ENCODE measurements around the gene CDKN1B. TPM values are rescaled to one million over a fixed set of nuclear protein-coding genes. Genes with fewer than 3 reads are reported as not detected.

The CDKN1B gene
- total RNA-seq, 1 experiment from 2014 or later = 27.7 TPM

DNA sequence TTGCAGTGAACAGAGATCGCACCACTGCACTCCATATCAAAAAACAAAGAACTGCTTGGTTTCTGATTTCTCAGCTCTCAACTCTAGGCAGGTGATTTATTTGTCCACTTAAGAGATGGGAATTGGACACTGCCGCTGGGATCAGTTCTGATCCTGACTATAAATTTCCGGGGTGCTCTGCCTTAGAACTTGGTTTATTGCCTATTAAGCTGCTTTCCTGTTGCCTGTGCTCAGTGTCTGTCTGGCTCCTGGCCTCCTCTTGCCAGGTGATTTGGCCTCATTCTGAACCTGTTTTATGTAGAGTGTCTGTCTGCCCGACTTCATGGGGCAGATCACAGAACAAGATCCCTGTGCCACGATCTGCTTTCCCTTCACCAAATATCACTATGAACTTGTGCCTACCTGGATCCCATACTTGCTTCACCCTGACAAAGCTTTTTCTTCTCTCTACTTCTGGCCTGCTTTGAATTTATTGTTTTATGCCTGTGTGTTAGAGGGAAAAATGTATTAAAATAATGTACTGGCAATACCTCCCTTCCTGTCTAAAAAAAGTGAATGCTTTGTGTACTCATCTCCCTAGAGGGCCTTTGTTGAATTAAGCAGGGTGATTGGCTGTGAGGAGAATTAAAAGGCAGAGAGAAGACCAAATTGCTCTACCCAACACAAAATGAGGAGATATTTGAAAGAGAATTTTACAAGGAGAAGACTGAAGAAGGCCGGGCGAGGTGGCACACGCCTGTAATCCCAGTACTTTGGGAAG is 27.6 kb downstream of the CDKN1B start:
- no peaks in the 10 kb centered on the region for H3K36me3 Mint-ChIP-seq (ENCODE audit: insufficient read depth in 1 of 3, low read depth in 3 of 3)
- no peaks in the 10 kb centered on the region for H3K9me3 ChIP-seq (ENCODE audit: control insufficient read depth, low read depth, low read length)
- no peak for DNase-seq
- H3K9me3 Mint-ChIP-seq = no peaks in the 10 kb centered on the region
- no peak overlapping the region for H2BK20ac ChIP-seq (ENCODE audit: low read depth, low read length, poor library complexity, severe bottlenecking)
- H3K4me1 Mint-ChIP-seq = peaks cover 10 to 14% of the 10 kb centered on the region in 2 experiments
- TF ChIP-seq, protein P1, sequence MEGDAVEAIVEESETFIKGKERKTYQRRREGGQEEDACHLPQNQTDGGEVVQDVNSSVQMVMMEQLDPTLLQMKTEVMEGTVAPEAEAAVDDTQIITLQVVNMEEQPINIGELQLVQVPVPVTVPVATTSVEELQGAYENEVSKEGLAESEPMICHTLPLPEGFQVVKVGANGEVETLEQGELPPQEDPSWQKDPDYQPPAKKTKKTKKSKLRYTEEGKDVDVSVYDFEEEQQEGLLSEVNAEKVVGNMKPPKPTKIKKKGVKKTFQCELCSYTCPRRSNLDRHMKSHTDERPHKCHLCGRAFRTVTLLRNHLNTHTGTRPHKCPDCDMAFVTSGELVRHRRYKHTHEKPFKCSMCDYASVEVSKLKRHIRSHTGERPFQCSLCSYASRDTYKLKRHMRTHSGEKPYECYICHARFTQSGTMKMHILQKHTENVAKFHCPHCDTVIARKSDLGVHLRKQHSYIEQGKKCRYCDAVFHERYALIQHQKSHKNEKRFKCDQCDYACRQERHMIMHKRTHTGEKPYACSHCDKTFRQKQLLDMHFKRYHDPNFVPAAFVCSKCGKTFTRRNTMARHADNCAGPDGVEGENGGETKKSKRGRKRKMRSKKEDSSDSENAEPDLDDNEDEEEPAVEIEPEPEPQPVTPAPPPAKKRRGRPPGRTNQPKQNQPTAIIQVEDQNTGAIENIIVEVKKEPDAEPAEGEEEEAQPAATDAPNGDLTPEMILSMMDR (conservative IDR thresholded peaks at IDR 0.05) = no peak
- H3T11ph ChIP-seq (ENCODE audit: low read length) = no peak overlapping the region
- H4K20me1 ChIP-seq (ENCODE audit: control insufficient read depth, insufficient read depth, insufficient read length) = no peaks in the 10 kb centered on the region
- no peak overlapping the region for H4K5ac ChIP-seq (ENCODE audit: insufficient read length, low read depth, low read length)
- no peak overlapping the region for H3K9ac ChIP-seq (ENCODE audit: extremely low read depth, insufficient read length, low read length)
- no peak overlapping the region for H3K14ac ChIP-seq (ENCODE audit: insufficient read depth, low read length)
- no peak overlapping the region for H2BK5ac ChIP-seq (ENCODE audit: insufficient read length, low read length)
- no peaks in the 10 kb centered on the region for H3K23me2 ChIP-seq (ENCODE audit: insufficient read length, low read depth, low read length, poor library complexity, severe bottlenecking)
- H2AFZ ChIP-seq (ENCODE audit: low read length) = no peak overlapping the region
- H3K4me1 ChIP-seq (ENCODE audit: insufficient read depth, low read length) = no peaks in the 10 kb centered on the region; the same call in 1 of the 2 replicates
- no peak overlapping the region for H3K27ac Mint-ChIP-seq
- H3K4ac ChIP-seq (ENCODE audit: low read depth, low read length) = no peak overlapping the region
- H4K91ac ChIP-seq (ENCODE audit: insufficient read length, low read depth, low read length) = no peak overlapping the region
- no peak overlapping the region for H3K4me2 ChIP-seq (ENCODE audit: insufficient read depth, insufficient read length, low read length)
- peaks cover 2% of the 10 kb centered on the region; the same call in 1 of the 2 replicates for H3K27me3 Mint-ChIP-seq (ENCODE audit: low read depth)
- H2AK5ac ChIP-seq (ENCODE audit: insufficient read length, low read length) = no peak overlapping the region
- H4K8ac ChIP-seq (replicated peaks; ENCODE audit: insufficient read length, low read depth, low read length) = no peak overlapping the region
- no peaks in the 10 kb centered on the region for H3K79me1 ChIP-seq (ENCODE audit: insufficient read depth, low read depth, low read length, poor library complexity, severe bottlenecking)
- no peak overlapping the region for H3K4me3 Mint-ChIP-seq
- no CpG with 5 or more reads among the region's 8 CpGs for WGBS (ENCODE audit: extremely low coverage, insufficient read length, low lambda C conversion rate)
- H3K27me3 ChIP-seq (ENCODE audit: insufficient read depth, low read length) = no peaks in the 10 kb centered on the region
- H3K27ac ChIP-seq (ENCODE audit: insufficient read length, low read depth, low read length) = no peak overlapping the region
- no peak overlapping the region for H2BK15ac ChIP-seq (ENCODE audit: low read depth, low read length)
- H2BK120ac ChIP-seq (ENCODE audit: low read depth, low read length, poor library complexity, severe bottlenecking) = no peak overlapping the region
- H3K18ac ChIP-seq (ENCODE audit: insufficient read length, low read depth, low read length) = no peak overlapping the region
- H3K79me2 ChIP-seq (ENCODE audit: insufficient read depth, low read length) = no peaks in the 10 kb centered on the region
- no peak overlapping the region for H3K56ac ChIP-seq (ENCODE audit: insufficient read length, low read depth, low read length)
- H2BK12ac ChIP-seq (ENCODE audit: insufficient read length, low read depth, low read length) = peak overlapping the region; percentile 23
- H3K23ac ChIP-seq (ENCODE audit: insufficient read length, low read depth, low read length) = no peak overlapping the region

Measured in H9 (cell line).